HG03460 (cell line): ENCODE measurements around the gene CTSC.
"Not testable (repeated sequence)": the region's sequence is repeated elsewhere in the genome, so short reads cannot be mapped to it uniquely, and the experiment has no call there.

Source experiments
- ATAC-seq: cut with Tn5 transposase; IDR thresholded peaks from one replicate; pipeline ENCODE4 v1.9.1; 2021; ENCODE audit not compliant: unreplicated experiment

Gene CTSC

GRCh38 chr11:88353386-88353785, 15.8 kb upstream of the CTSC start:
- no peak for ATAC-seq

DNA sequence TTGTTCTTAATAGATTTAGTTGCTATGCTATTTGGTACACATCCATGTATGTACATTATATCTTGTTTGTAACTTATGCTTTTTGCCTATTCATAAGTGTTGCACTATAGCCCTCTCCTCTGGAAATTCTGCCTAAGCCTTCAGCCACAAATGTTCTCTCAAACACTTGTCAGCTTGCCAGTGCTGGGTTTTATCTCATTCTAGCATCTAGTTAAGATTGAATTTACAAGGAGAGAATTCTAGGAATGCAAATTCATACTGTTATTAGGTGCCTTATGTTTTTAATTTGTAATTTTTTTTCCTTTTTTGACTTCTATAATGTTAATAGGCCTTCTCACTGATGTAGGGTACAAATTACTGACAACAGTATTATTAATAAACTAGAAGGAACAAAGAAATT, 14.6 kb upstream of the CTSC start:
- ATAC-seq = no peak

DNA sequence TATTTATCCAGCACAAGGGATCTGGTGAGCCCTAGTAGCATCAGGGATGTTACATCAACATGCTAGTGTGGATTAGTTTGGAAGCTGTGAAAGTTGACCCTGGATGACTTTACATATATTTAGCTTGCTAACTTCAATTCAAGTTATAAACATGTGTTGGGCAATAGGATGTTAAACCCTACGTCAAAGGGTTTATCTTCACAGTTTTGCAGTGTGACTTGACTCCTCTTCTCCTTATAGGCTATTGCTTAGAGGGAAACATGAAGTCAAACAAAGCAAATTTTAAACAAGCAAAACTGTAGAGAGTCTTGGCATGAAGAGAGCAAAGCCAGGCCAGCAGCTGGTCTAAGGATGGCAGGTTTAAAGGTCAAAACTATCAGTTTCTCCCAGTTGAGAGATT, 11.3 kb upstream of the CTSC start:
- ATAC-seq = no peak

- no peak for ATAC-seq
Observed at GRCh38 chr11:88345949-88346348, 8.4 kb upstream of the CTSC start.

GRCh38 chr11:88345408-88345807, 7.9 kb upstream of the CTSC start:
- no peak for ATAC-seq

GRCh38 chr11:88344869-88345268, 7.3 kb upstream of the CTSC start:
- no peak for ATAC-seq

- ATAC-seq = no peak
Observed at GRCh38 chr11:88341522-88342251, 4.2 kb upstream of the CTSC start.

DNA sequence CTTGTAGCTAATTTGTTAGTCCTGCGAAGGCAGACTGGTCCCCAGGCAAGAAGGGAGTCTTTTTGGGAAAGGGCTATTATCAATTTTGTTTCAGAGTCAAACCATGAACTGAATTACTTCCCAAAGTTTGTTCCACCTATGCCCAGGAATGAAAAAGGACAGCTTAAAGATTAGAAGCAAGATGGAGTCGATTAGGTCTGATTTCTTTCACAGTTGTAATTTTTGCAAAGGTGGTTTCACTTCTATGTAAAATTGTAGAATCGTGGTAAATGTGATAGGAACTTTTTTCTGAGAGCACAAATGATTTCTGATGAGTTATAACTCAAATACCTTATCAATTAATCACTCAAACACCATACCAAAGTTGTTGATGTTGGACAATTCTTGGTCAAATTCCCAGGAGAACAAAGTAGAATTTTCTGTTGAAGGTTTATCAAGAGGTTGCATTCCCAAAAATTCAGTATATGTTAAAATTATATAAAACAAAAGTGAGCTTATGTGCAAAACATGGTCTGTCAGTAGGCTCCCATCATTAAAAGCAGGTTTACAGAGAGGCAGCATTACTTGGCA, 2.9 kb upstream of the CTSC start:
- ATAC-seq = no peak

DNA sequence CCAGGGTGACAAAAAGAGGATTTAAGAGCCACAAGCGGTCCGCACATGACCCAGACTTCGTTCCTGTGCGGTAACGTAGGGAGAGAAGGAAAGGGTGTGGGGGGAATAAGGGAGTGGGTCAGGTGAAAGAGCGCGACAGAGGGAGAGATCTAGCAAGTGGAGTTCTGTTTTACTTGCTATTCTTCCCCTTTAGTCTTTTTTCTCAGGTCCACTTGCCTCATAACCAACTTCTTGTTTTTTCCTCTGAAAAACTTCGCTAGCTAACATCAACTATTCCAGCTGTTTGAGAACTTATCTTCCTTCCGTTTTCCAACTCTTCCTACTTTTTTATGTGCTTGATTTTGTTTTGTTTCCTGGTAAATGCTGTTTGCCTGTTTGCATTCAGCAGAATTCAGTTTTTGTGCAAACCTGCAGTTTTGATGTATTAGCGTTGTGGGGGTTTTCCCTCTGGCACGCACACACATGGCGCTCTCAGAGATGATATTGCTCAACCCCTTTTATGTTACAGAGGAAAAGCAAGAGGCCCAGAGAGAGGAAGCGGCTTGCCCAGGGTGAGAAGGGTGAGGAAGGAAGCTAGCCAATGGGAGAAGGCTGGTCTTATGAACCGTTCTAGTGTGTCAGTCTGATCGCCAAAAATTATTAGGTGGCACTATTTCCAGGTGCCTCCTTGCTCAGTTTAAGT, 592 bp upstream of the CTSC start:
- ATAC-seq = peak; percentile 56

GRCh38 chr11:88335284-88335683, 2.3 kb downstream of the CTSC start:
- no peak for ATAC-seq

GRCh38 chr11:88333862-88334261, 3.7 kb downstream of the CTSC start:
- no peak for ATAC-seq

- no peak for ATAC-seq
Observed at GRCh38 chr11:88332851-88333250, 4.7 kb downstream of the CTSC start.

GRCh38 chr11:88330826-88331428, 6.6 kb downstream of the CTSC start:
- no peak for ATAC-seq

DNA sequence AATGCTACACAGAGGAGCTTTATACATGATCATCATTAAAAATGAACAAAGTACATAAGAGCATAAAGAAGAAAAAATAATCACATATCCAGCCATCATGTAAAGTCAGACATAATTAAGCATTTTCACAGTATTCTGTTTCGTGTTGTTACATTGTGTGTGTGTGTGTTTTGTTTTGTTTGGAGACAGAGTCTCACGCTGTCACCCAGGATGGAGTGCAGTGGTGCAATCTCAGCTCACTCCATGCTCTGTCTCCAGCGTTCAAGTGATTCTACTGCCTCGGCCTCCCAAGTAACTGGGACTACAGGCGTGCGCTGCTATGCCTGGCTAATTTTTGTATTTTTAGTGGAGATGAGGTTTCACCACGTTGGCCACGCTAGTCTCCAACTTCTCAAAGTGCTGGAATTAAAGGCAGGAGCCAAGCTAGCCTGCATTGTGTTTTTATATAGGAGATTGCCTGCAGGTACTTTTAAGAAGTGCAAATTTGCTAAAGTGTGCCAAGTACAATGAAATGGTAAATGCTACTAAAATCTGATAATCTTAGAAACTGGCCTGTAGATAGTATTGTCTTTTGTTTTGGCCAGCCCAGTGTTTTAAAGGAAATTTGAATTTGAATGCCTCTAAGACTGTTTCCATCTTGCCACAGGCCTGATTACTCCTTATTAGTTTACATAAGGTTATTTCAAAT, 7.8 kb downstream of the CTSC start:
- no peak for ATAC-seq

DNA sequence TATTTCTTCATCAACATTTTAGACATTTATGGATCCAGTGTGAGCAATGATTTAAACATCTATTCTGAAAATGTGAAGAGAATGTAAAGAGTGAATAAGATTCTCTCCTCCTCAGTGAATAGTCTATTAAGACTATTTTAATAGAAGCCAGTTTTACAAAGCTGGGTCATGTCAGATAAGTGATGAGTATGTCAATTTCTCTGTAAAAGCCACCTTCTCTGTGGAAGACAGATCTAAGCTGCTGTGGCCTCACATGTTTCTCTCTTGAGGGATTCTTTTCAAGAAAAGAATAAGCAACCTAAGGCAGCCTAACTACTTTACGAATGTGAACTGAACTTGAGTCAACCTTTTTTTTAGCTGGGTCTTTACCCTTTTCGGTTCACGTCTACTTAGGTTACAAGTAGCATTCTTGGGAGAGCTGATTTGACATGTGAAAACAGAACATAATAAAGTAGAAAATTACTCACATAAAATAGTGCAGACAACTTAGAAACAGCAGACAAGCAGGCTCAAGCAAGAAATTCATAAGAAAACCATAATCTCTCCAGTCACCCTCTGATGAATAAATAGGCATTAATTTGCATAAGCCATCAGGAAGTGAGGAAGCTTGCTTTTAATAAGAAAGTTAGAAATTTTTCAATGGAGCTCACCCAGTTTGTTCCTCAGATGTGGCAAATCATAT, 9.9 kb downstream of the CTSC start:
- peak; percentile 26 for ATAC-seq

- peak; percentile 44 for ATAC-seq
Observed at GRCh38 chr11:88327061-88327460, 10.5 kb downstream of the CTSC start.

DNA sequence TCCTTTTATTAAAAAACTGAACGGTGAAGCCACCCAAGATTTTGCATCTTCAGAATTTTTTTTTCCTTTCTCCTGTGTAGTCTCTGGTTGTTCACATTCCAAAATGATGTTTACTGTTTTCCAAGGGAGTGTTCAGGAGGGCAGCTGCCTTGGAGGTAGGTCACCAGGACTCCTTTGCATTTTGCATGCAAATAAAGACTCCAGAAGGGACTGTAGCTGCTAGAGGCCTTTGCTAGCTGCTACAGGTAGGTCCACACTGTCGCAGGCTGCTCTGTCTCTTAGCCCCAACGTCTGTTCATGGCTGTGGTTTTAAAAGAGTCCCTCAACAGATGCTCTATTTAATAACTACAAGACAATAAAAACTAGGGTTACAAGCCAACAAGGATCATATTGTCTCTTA, 11.4 kb downstream of the CTSC start:
- no peak for ATAC-seq

DNA sequence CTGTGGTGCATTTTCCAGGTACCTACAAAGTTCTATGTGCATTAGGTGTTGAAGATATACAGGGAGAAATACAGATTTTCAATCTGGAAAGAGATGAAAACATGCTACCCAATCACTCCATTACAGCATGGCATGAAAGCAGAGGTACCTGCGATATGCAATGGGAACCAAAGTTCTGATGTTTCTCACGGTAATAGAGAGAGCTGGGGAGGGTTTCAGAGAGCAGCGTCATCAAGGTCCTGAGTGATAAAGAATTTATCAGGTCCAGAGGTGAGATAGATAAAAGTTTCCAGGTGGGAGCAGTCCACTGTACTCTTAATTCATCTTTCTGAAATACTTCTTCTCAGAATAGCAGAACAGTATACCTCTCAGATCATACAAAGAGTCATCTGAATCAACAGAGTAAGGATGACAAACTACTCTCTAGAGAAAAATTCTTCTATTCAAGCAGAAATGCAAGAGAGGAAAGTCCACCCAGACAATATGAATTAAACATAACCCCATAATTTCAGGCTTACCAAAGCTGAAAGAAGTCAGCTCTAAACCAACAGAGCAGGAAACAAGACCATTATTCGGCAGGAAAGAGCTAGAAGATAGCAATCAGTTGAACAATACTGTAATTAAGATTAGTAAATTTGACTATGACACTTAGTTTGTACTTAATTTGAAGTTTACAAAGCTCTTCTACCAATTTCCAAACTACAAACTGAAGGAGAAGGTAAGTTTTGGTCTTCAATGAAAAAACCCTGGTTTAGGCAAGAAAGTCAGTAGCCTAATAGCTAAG, 12.8 kb downstream of the CTSC start:
- no peak for ATAC-seq

DNA sequence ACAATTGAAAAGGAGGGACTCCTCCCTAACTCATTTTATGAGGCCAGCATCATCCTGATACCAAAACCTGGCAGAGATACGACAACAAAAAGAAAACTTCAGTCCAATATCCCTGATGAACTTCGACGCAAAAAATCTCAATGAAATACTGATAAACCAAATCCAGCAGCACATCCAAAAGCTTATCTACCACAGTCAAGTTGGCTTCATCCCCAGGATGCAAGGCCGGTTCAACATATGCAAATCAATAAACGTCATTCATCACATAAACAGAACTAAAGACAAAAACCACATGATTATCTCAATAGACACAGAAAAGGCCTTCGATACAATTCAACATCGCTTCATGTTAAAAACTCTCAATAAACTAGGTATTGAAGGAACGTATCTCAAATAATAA, 14.7 kb downstream of the CTSC start:
- ATAC-seq = not testable (repeated sequence)

GRCh38 chr11:88321412-88321811, 16.1 kb downstream of the CTSC start:
- not testable (repeated sequence) for ATAC-seq
